ENCODE results near the gene NINJ2.
A peak's percentile ranks its signal among the peaks of the same experiment; 100 is the strongest.

Gene NINJ2

GRCh38 chr12:553216-554000 is 109.8 kb downstream of the NINJ2 start:
- no peak for DNase-seq

DNA sequence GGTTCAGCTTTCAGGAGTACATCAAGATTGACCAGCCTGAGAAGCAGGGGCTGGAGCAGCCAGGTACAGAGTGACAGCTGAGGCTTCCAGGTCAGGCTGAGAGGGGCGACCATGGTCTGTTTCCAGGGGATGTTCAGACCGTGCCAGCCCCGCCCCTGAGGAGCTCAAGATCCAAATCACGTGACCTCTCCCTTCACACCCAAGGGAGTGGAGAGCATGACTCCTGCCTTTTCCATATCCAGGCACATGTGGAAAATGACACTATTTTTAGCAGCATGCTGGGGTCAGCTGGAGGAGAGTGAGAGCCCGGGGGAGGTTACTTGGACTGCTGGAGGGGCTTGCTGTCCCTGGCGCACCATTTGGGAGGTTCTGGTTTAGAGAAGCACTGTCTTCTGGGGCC is 110.8 kb downstream of the NINJ2 start:
- no peak for DNase-seq

DNA sequence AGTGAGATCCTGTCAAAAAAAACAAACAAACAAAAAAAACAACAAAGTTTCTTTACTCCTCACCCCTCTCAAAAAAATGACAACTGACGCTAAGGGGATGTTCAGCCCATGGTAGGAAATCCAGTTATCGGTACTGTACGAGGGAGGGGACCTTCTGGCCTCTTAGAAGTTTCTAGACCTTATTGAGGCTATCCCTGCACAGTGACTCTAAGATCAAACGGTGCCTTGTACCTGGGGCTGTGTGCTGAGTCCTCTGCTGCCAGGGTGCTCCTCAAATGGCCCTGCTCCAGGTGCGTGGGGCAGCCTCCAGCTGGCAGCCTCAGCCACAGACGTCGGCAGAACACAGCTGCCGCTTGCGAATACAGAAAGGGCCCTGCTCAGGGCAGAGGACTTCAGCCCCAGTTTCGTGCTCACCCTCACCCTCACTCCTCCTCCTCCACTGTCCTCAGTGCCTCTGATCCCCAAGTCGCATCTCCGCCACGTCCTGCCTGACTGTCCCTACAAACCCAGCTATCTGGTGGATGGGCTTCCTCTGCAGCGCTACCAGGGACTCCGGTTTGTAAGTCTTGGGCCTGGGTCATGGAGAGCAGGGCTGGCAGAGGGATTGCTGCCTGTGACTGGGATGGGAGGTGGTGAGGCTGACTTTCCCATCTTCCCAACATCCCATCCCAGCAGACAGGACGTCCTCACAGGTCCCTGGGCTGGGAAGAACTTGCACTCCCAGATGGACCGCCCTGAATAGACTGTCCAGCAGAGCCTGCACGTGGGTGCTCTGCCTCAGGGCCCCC is 112.6 kb downstream of the NINJ2 start:
- DNase-seq, result no peak

DNA sequence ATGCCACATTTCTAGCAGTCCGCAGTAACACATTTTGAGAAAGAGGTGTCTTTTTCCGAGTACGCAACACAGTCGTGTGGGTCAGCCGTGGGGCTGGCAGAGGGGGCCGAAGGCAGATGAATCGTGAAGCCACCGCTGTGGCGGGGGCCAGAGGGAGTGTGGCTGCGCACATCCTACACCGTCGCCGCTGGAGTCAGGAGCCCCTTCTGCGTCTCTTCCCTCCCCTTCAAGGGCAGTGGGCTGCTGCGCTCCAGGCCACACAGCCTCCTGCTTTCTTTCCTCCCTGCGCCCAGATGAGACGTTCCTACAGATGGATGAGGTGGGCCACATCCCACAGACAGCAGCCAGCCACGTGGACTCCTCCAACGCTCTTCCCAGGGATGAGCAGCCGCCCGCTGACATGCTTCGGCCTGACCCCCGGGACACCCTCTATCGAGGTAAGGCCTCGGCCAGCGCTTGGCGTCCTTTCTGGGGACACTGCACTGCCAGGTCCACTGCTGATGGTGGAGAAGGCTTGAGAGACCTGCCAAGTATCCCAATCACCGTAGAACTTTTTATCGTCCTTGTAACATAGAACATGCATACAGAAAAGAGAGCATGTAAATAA is 113.7 kb downstream of the NINJ2 start:
- no peak for DNase-seq

DNA sequence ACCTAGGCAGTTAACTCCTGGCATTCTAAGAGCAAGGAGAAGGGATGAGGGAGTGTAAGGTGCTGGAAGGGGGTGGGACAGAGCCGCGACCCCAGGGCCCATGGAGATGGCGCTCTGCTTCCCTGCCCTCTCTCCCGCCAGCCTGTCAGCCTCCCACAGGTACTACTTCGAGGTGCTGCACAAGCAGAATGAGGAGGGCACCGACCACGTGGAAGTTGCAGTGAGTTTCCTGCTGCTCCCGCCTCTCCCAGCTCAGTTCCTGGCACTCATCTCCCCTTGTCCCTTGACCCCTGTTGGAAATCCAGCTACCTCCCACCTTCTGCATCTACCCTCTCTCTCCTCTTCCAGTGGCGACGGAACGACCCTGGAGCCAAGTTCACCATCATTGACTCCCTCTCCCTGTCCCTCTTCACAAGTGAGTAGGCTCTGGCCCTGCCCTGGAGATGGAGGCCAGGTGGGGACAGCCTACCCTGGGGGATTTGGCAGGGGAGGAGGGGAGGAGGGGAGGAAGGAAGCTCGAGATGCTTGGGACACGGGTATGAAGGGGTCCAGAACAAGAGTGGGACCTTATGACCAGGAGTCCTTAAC is 115.3 kb downstream of the NINJ2 start:
- no peak for DNase-seq

GRCh38 chr12:546920-547845 is 116.1 kb downstream of the NINJ2 start:
- peak in 43 of 51 donors; percentile 6 to 79 (median 41) for DNase-seq

DNA sequence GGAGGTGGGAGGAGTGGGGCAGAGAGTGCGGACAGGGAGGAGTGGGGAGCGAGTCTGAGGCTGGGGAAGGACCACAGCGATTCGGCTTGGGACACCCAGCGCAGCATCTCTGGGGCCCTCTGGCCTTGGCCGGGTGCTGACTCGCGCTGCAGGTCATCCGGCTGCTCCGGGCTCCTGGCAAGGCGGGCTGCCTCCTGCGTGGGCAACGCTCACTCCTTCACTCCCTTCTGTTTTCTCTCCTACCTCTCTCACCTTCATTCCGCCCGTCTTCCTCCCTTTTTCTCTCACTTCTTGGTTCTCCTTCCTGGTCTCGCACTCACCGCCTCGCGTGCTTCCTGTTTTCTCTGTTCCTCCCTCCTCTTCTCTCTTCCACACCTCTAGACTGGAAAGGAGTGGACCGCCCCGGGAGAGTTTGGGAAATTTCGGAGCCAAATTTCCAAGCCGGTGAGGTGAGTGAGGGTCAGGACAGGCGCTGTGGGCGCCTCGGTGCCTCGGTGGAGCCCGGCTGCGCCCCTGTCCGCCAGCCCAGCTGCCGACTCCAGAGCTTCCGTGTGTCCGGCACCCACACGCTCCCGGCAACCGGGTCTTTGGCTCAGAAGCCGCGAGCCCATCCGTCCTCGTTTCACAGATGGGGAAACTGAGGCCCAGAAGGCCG is 116.9 kb downstream of the NINJ2 start:
- no peak for DNase-seq

- DNase-seq, result no peak
These were observed 117.4 kb downstream of the NINJ2 start for GRCh38 chr12:545835-546234.

DNA sequence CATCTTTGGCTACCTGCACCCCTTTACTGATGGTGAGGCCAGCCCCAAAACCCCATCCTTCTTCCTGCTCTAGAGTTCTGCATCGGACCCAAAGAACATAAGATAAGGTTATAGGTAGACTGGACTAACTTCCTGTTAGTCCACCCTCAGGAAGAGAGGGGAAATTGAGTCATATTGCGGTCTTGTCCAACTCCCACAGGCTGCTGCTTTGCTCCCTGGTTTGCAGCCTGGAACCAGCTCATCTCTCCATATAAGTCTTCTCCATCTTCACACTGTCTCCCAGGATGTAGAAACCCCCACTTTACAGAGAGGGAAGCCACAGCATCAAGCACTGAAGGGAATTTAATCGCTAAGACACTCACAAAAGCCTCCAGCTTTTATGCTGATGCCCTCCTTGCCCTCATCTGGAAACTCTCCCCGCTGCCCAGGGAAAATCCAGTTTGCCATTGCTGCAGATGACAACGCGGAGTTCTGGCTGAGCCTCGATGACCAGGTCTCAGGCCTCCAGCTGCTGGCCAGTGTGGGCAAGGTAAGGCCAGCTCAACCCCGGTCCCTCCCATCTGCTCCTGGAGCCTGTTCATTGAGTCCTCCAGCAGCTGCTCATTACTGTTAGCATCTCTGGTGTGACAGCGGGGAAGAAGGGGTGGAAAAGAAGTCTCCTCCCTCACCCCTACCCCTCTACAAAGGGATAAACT is 118.2 kb downstream of the NINJ2 start:
- no peak for DNase-seq

DNA sequence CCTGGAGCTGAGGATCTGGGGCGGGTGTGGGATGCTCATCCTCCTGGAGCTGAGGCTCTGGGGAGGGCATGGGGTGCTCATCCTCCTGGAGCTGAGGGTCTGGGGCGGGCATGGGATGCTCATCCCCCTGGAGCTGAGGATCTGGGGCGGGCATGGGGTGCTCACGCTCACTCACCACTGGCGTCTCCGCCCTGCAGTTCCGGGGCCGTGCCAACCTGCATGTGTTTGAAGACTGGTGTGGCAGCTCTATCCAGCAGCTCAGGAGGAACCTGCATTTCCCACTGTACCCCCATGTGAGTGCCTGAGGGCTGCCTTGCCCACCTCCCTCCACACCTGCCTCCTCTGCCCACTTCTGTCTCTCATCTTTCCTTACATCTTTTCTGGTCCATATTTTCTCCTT is 119.1 kb downstream of the NINJ2 start:
- no peak for DNase-seq

- DNase-seq, result no peak
These were observed 120.2 kb downstream of the NINJ2 start for GRCh38 chr12:543114-543451.

- no peak for DNase-seq
These were observed 120.7 kb downstream of the NINJ2 start for GRCh38 chr12:542395-543113.

- peak in 1 of 51 donors; percentile 8 for DNase-seq
These were observed 121.4 kb downstream of the NINJ2 start for GRCh38 chr12:541676-542324.

DNA sequence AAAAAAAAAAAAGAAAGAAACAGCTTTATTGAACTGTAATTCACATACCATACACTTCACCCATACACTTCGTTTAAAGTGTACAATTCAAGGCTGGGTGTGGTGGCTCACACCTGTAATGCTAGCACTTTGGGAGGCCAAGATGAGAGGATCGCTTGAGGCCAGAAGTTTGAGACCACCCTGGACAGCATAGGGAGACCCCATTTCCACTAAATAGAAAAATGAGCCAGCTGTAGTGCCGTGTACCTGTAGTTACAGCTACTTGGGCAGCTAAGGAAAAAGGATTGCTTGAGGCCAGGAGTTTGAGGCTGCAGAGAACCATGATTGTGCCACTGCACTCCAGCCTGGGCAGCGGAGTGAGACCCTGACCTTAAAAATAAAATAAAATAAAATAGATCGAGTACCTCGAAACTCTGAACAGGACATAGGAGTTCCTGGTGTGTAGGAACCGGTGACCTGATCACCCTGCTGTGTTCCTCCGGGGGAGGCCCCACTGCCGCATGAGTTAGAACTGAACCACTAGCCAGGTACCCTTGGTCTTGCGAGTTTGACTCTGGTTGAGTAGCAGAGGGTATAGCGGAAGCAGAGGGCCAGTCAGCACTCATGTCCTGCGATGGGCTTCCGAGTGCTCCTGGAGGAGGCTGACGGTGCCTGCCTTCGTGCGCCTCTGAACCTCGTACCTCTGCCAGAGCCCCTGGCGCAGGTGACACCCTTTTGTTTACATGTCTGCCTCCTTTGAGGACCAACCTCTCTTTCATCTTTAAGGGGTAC is 123.5 kb downstream of the NINJ2 start:
- no peak for DNase-seq

DNA sequence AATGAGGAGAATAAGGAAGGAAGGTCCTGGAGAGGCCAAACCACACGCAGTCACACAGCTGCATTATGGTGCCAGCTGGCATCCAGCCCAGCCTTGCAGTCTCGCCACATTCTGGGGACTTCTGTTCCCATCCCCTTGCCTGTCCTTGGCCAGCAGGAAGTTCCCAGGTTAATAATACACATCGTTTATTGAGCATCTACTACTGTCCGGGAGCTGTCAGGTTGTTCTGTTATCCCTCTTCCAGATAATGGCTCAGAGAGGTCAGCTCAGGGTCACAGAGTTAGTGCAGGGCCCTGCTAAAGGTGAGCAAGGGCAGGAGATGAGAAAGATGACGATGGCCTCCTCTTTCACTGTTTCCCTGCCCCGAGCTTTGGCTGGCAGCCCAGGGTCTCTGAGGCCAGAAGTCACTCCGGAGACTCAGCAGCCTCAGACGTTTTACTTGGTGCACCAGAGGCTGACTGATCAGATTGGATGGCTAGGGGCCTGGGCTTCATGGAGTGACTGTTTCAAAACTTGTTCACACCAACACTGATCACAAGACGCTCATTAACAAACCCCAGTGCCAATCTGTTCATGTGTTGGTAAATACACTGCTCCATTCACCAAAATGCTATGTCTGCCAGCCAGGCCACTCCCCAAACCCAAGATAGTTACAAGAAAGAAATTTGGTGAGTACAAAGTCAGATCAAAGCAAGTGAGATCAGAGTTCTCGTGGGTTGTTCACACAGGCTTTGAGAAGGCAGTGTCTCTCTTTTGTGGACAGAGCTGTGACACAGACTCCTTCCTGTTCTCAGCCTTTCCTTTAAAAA is 124.3 kb downstream of the NINJ2 start:
- DNase-seq, result peak in 13 of 51 donors; percentile 10 to 56 (median 25)

GRCh38 chr12:537772-538171 is 125.5 kb downstream of the NINJ2 start:
- no peak for DNase-seq

DNA sequence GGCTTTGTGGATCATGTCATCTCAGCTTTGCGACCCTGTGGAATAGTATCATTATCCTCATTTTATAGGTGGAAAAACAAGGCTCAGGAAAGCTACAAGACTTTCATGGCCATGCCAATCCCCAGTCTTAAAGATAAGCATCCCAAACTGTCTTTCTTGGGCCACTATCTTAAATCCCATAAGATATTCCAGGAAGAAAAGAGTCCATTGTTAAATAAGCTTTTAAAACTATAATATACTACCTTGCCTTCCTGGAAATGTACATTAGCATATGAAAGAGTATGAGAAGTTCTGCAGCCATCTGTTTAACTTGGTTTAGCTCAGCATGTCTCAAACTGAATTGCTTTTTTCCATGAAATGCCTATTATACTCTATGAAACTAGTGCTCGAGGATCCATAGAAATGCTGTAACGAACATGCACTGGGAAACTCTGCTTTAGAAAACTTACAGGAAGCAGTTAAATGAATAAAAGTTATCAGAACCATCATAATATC is 126.4 kb downstream of the NINJ2 start:
- DNase-seq, result no peak

Data from hypothalamus (tissue), 51 donors.